ENCODE results near the gene PMF1. TPM values are rescaled to one million over a fixed set of nuclear protein-coding genes. Genes with fewer than 3 reads are reported as not detected.

The PMF1 gene
- total RNA-seq, 1 donor from 2014 or later = 54.3 TPM

GRCh38 chr1:156228501-156228900, 15.7 kb downstream of the PMF1 start:
- DNase-seq (ENCODE audit: low spot score) = no peak
- intact Hi-C loops (cut with DNase I) = no loop called here

- no peak for DNase-seq (ENCODE audit: low spot score)
- intact Hi-C loops (cut with DNase I) = no loop called here
These were observed 17.1 kb downstream of the PMF1 start for GRCh38 chr1:156229809-156230472.

- no peak for DNase-seq (ENCODE audit: low spot score)
- intact Hi-C loops (cut with DNase I) = no loop called here
These were observed 17.6 kb downstream of the PMF1 start for GRCh38 chr1:156230473-156230837.

- DNase-seq (ENCODE audit: low spot score) = no peak
- intact Hi-C loops (cut with DNase I) = no loop called here
These were observed 19.5 kb downstream of the PMF1 start for GRCh38 chr1:156232201-156232894.

DNA sequence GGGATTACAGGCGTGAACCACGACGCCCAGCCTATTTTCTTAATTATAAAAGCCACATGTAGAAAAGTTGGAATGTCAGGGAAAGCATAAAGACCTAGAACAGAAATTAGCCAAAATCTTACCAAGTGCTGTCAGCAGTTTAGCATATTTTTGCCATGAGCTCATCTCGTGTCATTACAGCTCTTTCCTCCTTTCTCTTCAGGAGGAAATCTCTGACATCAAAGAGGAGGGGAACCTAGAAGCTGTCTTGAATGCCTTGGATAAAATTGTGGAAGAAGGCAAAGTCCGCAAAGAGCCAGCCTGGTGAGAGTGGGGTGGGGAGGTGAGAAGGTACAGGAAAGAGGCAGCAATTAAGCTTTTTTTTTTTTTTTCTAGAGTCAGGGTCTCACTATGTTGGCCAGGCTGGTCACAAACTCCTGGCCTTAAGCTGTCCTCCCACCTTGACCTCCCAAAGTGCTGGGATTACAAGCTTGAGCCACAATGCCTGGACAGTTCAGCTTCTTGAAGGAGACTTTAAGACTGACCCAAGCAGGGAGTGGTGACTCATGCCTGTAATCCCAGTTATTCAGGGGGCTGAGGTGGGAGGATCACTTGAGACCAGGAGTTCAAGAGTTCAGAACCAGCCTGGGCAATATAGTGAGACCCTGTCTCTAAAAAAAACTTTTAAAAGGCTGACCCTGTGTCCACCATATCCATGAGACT, 20.8 kb downstream of the PMF1 start:
- DNase-seq (ENCODE audit: low spot score) = no peak
- intact Hi-C loops (cut with DNase I) = no loop called here

GRCh38 chr1:156236164-156236563, 23.4 kb downstream of the PMF1 start:
- intact Hi-C loops (cut with DNase I) = no loop called here
- no peak for DNase-seq (ENCODE audit: low spot score)

GRCh38 chr1:156238248-156238647, 25.4 kb downstream of the PMF1 start:
- no peak for DNase-seq (ENCODE audit: low spot score)

GRCh38 chr1:156241311-156241811, 28.6 kb downstream of the PMF1 start:
- intact Hi-C loops (cut with DNase I) = no loop called here
- no peak for DNase-seq (ENCODE audit: low spot score)

More at GRCh38 chr1:156238248-156238647, 25.4 kb downstream of the PMF1 start:
- intact Hi-C loops (cut with DNase I) = no loop called here

- no peak for DNase-seq (ENCODE audit: low spot score)
- intact Hi-C loops (cut with DNase I) = no loop called here
These were observed 29.1 kb downstream of the PMF1 start, which contains the start of gene BGLAP for GRCh38 chr1:156241926-156242325. BGLAP (plus strand) TSS chr1:156242184; CDS start chr1:156242232, 48 bp downstream.

DNA sequence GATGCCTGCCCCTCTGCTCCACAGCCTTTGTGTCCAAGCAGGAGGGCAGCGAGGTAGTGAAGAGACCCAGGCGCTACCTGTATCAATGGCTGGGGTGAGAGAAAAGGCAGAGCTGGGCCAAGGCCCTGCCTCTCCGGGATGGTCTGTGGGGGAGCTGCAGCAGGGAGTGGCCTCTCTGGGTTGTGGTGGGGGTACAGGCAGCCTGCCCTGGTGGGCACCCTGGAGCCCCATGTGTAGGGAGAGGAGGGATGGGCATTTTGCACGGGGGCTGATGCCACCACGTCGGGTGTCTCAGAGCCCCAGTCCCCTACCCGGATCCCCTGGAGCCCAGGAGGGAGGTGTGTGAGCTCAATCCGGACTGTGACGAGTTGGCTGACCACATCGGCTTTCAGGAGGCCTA, 29.9 kb downstream of the PMF1 start:
- intact Hi-C loops (cut with DNase I) = no loop called here
- no peak for DNase-seq (ENCODE audit: low spot score)

DNA sequence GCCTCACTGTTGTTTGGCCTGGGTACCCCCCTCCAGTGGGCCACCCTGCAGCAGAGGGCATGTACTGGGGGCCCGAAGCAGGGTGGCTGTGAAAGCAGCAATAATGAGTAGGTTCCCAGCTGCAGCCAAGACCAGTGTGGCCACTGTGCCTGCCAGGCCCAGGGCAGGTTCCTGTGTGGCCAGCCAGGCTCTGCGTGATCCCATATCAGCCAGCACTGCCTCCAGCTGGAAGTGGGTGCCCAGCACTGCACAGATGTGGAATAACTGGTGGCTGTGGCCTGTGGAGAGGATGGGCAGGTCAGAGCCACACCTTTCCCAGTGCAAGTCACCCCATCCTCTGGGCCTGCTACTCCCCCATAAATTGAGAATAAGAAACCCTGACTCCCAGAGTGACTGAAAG, 31.3 kb downstream of the PMF1 start:
- intact Hi-C loops (cut with DNase I) = no loop called here
- DNase-seq (ENCODE audit: low spot score) = no peak

GRCh38 chr1:156244712-156245111, 31.9 kb downstream of the PMF1 start:
- intact Hi-C loops (cut with DNase I) = no loop called here
- no peak for DNase-seq (ENCODE audit: low spot score)

GRCh38 chr1:156245451-156246232, 32.8 kb downstream of the PMF1 start:
- DNase-seq (ENCODE audit: low spot score) = no peak
- intact Hi-C loops (cut with DNase I) = no loop called here

- intact Hi-C loops (cut with DNase I) = no loop called here
- DNase-seq (ENCODE audit: low spot score) = no peak
These were observed 33.5 kb downstream of the PMF1 start for GRCh38 chr1:156246241-156246780.

DNA sequence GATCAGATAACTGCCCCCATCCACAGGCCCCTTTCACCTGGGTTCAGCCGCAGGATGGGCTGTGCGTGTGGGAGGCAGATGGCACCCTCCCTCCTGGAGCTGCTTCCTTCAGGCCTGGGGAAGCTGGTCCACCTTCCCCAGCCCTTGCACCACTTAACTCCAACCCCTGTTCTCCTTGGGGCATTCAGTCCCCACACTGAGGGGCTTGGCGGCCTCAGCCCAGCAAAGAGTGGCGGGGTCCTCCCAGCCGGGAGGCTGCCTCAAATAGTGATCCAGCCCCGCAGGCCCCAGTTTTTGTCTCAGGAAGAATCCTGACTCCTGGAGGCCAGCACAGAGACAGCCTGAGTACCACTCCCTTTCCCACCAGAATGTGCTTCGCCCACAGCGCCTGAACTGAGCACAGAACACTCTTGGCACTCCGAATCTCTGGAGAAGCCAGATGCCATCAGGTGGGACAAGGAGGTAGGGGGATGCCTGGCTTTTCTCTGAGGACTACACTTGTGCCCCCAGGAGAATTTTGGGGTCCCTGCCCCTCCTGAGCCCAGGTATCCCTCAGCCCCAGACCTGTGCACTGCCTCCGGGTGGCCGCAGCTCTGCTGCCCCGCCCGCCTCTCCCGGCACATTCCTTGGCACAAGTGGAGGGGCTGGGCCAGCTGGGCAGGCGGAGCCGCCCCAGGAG, 34.1 kb downstream of the PMF1 start:
- DNase-seq (ENCODE audit: low spot score) = no peak
- intact Hi-C loops (cut with DNase I) = no loop called here

GRCh38 chr1:156247460-156248322, 34.9 kb downstream of the PMF1 start, which contains the start of gene PAQR6:
PAQR6 (minus strand) TSS chr1:156248056; CDS start chr1:156246731, 1,325 bp downstream.
- intact Hi-C loops (cut with DNase I) = no loop called here
- DNase-seq (ENCODE audit: low spot score) = no peak

DNA sequence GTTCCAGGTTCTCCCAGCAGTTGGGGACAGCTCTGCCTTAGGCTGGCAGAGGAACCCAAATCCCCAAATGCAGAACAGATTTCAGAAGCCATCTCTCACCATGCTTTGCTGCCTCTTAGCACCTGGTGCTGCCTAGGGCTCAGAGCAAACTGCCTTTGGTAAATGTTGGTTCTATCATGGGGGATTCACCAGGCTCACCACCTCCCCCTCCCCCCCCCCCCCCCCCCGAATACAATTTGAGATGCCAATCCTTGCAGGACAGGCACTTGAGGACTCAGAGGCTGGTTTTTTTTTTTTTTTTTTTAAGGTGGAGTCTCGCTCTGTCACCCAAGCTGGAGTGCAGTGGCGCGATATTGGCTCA, 35.5 kb downstream of the PMF1 start:
- intact Hi-C loops (cut with DNase I) = no loop called here
- no peak for DNase-seq (ENCODE audit: low spot score)

GRCh38 chr1:156249593-156249992, 36.8 kb downstream of the PMF1 start:
- intact Hi-C loops (cut with DNase I) = no loop called here
- no peak for DNase-seq (ENCODE audit: low spot score)

All from cardiac septum (tissue), 1 donor.